Measurements from ENCODE around the gene TCF7L1. TPM values are rescaled to one million over a fixed set of nuclear protein-coding genes. Genes with fewer than 3 reads are reported as not detected.

The TCF7L1 gene
- total RNA-seq, 3 donors from 2014 or later, result 1.3 to 22.9 (median 3.0) TPM

DNA sequence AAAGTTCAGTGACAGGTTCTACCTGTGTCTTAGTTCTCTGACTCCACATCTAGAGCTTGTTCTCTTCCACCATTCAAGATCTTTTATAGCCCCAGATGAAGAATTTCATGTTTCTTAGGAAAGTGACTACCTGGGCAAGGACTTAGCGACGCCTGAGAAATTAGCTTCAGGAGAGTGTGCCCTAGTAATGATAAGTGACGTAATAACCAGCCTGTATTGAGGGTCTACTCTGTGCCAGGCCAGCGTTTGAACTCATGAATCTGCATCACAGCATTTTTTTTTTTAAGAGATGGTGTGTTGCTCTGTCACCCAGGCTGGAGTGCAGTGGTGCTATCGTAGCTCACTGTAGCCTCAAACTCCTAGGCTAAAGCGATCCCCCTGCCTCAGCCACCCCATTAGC is 51.8 kb downstream of the TCF7L1 start:
- DNase-seq (no peak), ATAC-seq (no peak)
- H3K4me3 ChIP-seq, result no peak overlapping the region
- H3K9me3 ChIP-seq, result no peaks in the 10 kb centered on the region
- intact Hi-C loops (cut with DNase I, micrococcal nuclease), result no loop called here
- H3K36me3 ChIP-seq (ENCODE audit: low read depth), result no peaks in the 10 kb centered on the region
- TF ChIP-seq, protein P1, sequence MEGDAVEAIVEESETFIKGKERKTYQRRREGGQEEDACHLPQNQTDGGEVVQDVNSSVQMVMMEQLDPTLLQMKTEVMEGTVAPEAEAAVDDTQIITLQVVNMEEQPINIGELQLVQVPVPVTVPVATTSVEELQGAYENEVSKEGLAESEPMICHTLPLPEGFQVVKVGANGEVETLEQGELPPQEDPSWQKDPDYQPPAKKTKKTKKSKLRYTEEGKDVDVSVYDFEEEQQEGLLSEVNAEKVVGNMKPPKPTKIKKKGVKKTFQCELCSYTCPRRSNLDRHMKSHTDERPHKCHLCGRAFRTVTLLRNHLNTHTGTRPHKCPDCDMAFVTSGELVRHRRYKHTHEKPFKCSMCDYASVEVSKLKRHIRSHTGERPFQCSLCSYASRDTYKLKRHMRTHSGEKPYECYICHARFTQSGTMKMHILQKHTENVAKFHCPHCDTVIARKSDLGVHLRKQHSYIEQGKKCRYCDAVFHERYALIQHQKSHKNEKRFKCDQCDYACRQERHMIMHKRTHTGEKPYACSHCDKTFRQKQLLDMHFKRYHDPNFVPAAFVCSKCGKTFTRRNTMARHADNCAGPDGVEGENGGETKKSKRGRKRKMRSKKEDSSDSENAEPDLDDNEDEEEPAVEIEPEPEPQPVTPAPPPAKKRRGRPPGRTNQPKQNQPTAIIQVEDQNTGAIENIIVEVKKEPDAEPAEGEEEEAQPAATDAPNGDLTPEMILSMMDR (IDR thresholded peaks at IDR 0.05), result no peak
- H3K4me1 ChIP-seq (ENCODE audit: low read depth), result no peaks in the 10 kb centered on the region

DNA sequence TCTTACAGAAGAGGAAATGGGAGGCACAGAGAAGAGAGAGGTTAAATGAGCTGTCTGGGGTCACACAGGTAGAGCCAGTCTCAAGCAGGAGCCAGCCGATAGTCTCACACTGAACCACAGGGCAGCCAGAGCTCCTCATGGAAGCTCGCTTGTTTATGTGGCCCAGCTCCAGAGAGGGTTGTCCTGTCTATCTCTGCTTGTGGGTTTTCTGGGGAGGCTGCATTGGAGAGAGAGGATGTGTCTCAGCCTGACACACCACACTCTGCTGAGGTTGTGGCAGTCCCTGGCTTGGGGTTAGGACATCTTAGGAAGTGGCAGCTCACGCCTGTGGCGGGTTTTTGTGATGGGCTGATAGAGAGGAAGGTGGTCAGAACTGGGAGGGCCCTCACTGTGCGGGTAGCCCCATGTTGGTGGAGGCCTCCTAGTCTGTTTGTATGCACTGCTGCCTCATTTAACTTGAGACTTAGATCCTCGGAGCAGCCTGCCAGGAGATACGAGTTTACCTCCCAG is 52.3 kb downstream of the TCF7L1 start:
- ATAC-seq, result no peak
- TF ChIP-seq, protein P1 (IDR thresholded peaks at IDR 0.05), result no peak
- H3K4me3 ChIP-seq, result no peak overlapping the region
- intact Hi-C loops (cut with DNase I, micrococcal nuclease), result no loop called here
- no peaks in the 10 kb centered on the region for H3K36me3 ChIP-seq (ENCODE audit: low read depth)
- DNase-seq, result no peak
- H3K9me3 ChIP-seq, result no peaks in the 10 kb centered on the region
- no peaks in the 10 kb centered on the region for H3K4me1 ChIP-seq (ENCODE audit: low read depth)

DNA sequence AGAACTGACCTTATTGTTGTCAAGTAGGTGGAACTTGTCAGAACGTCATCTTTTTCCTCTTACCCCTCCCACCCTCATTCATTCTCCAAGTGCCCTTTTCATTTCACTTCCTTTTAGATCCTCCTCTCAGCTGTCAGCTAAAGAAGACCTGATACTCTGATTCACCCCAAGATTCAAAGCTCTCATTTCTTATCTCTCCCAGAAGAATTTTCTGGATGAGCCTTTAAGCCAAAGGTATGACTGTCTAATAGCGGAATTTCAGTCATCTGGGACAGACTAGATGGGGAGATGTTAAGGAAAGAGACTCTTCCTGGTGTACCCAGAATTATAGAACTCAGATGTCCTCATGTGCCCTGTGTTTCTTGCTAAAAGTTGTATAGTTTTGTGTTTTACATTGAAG is 53.9 kb downstream of the TCF7L1 start:
- H3K9me3 ChIP-seq, result no peaks in the 10 kb centered on the region
- H3K4me1 ChIP-seq (ENCODE audit: low read depth), result no peaks in the 10 kb centered on the region
- H3K4me3 ChIP-seq, result no peak overlapping the region
- ATAC-seq (no peak), DNase-seq (no peak)
- TF ChIP-seq, protein P1 (IDR thresholded peaks at IDR 0.05), result no peak
- H3K36me3 ChIP-seq (ENCODE audit: low read depth), result no peaks in the 10 kb centered on the region
- intact Hi-C loops (cut with DNase I, micrococcal nuclease), result no loop called here

DNA sequence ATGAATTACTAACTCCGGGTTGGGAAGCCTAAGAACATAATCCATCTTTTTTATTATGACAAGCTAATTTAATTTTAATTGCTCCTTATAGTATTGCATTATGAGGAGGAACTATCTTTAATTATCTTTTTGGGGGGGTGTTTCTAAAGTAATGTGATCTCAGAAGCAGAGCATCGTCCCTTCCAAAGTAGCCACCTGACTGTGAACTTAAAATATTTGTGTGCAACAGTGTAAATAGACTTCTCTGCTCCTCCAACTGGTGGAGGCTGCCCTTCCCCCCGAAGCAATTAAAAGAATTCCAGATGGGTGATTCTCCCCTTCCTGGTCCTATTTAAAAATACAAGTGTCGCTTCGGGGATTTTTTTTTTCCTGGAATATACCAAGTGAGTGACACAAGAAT is 55.7 kb downstream of the TCF7L1 start:
- H3K4me3 ChIP-seq, result no peak overlapping the region
- no peaks in the 10 kb centered on the region for H3K9me3 ChIP-seq
- intact Hi-C loops (cut with DNase I, micrococcal nuclease), result no loop called here
- DNase-seq (no peak), ATAC-seq (no peak)
- H3K4me1 ChIP-seq (ENCODE audit: low read depth), result no peaks in the 10 kb centered on the region
- H3K36me3 ChIP-seq (ENCODE audit: low read depth), result no peaks in the 10 kb centered on the region
- TF ChIP-seq, protein P1 (IDR thresholded peaks at IDR 0.05), result no peak

DNA sequence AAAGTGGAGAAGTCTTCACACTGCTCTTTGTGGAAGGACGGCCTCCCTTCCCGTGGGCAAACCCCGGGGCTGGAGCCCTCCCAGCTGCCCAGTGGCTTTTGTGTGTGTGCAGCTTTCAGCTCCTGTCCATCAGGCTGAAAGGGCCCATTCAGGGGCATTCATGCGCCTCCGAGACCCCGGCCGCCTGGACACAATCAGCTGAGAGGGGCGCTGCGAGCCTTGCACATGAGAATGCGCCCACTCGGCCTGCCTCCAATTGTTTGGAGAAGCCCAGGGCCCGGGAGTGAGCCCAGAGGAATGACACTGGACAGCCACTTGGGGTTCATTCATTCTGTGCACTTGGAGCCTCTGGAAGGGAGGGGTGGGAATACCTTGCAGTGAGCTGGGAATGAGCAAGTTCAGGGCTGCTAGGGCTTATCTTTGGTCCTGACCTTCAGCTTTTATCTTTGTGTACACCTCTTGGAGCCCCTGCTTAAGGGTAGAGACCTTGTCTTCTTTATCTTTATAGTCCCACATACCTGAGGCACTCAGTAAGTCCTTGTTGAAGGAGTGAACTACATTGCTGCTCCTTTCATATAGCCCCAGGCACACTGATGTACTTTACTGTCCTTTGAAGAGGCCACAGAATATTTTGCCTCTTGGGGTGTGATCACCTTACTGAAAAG is 56.5 kb downstream of the TCF7L1 start:
- H3K9me3 ChIP-seq, result no peaks in the 10 kb centered on the region
- ATAC-seq (no peak), DNase-seq (no peak)
- TF ChIP-seq, protein P1 (IDR thresholded peaks at IDR 0.05), result no peak
- no peaks in the 10 kb centered on the region for H3K36me3 ChIP-seq (ENCODE audit: low read depth)
- no peak overlapping the region for H3K4me3 ChIP-seq
- intact Hi-C loops (cut with DNase I, micrococcal nuclease), result no loop called here
- no peaks in the 10 kb centered on the region for H3K4me1 ChIP-seq (ENCODE audit: low read depth)
